AG09319 (cell line): Measurements from ENCODE around the gene IFI27L1.
A peak's percentile ranks its signal among the peaks of the same experiment; 100 is the strongest.

Source experiments
- DNase-seq: peaks from one replicate; pipeline ENCODE4 v3.0.0-alpha.2; 2010; ENCODE audit warnings: low read depth; ENCODE audit errors: extremely low read depth
- CTCF ChIP-seq: IDR thresholded peaks from 2 replicates; pipeline ENCODE4 v1.5.1; 2011; ENCODE audit warnings: low read depth, mild to moderate bottlenecking, inconsistent platforms, low read length, moderate library complexity

IFI27L1 gene

DNA sequence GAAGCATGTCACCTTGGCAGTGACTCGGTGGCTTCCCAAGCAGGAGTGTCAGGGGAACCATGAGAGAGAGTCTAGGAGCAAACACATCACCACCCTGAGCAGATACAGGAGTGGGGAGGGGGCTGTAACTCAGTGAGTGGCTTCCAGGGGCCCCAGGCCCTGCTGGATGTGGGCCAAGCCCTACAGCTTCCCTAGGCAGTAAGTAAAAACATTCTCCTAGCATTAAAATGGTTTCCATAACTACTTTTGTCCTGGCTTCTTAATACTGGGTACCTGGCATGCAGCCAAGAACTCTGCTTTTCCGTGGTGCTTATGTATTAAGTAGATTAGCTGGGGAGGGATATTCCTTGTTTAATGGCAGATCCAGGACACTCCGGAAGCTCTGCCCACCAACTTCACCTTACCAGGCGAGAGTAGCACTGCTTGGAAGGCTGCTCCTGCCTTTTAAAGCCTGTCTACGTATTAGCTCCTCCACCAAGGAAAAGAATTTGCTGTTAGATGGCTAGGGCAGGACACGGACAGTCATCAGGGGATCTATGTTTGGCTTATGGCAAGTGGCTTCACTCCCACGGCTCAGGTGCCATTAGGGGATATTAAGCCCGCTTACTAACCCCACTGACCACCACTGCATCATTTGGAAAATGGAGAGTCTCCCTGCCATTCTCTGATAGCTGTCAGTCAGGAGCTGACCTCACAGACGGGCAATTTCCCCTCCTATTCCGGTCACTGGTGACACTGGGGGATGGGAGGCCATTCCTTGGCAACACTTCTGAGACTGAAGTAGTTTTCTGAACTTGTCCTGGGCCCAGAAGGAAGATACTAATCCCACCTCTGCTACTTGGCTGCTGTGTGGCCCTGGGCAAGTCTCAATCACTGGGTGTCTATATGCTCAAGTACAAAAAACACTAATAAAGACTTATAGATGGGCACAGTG is 32.2 kb upstream of the IFI27L1 start:
- DNase-seq = no peak
- no peak for TF ChIP-seq CTCF

DNA sequence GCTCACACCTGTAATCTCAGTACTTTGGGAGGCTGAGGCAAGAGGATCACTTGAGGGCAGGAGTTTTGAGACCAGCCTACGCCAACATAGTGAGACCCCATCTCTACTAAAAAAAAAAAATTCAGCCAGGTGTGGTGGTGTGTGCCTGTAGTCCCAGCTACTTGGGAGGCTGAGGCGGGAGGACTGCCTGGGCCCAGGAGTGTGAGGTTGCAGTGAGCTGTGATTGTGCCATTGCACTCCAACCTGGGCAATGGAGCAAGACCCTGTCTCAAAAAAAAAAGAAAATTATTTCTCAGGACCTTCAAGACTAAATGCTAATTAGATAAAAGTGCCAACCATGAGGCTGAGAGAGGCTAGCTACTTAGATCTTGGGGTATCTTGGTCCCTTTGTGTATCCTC is 31.5 kb upstream of the IFI27L1 start:
- TF ChIP-seq CTCF = no peak
- no peak for DNase-seq

- no peak for TF ChIP-seq CTCF
- DNase-seq = no peak
Observed at GRCh38 chr14:94050231-94050880, 30.8 kb upstream of the IFI27L1 start.

DNA sequence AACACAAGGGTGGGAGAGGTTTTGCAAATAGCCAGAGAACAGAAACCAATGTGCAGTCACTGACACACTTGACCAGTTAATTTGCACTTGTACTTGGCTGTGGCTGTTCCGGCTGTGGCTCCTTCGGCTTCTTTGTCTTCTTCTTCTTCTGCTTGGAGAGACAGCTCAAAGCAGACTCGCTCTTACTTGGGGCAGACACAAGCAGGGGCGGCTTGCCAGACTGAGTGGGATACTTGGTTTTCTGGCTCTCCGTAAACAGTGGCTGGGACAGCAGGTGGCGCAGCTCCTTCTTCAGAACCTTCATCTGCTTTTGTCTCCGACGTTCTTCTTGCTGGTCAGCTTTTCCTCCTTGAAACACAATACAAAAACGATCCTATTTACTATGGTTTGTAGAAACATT is 30.0 kb upstream of the IFI27L1 start:
- DNase-seq = no peak
- TF ChIP-seq CTCF = peak; percentile 48

GRCh38 chr14:94051779-94052178 is 29.3 kb upstream of the IFI27L1 start:
- DNase-seq = no peak
- TF ChIP-seq CTCF = no peak

GRCh38 chr14:94052199-94052598 is 28.9 kb upstream of the IFI27L1 start:
- no peak for TF ChIP-seq CTCF
- no peak for DNase-seq

DNA sequence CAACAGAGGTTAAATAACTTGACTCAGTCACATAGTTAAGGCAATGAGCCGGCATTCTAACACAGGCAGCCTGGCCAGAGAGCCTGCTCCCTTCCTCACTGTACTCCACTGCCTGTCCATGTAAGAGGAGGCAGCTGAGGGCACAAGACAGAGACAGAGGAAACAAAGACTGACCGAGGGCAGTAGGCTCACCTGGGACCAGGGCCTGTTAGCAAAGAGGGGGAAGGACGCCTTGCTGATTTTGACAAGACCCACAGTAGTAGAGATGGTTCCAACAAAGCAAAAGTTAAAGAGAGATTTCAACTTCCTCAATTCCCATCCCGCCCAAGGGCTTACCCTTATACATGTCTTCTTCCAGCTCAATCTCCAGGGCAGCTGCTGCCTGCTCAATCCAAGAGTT is 28.4 kb upstream of the IFI27L1 start:
- no peak for TF ChIP-seq CTCF

More for the DNA sequence above, 28.4 kb upstream of the IFI27L1 start:
- no peak for DNase-seq
